GM12875 (cell line): ENCODE results near the gene LRRC31.

Source experiments
- H3K4me3 ChIP-seq: one replicate; pipeline ENCODE4 v1.5.1; 2011; ENCODE audit warnings: low read depth, low read length, control low read depth
- CTCF ChIP-seq: IDR thresholded peaks from 2 replicates; pipeline ENCODE4 v1.5.1; 2011; ENCODE audit warnings: low read depth, mild to moderate bottlenecking, control low read depth, inconsistent platforms, low read length, moderate library complexity, borderline replicate concordance; ENCODE audit not compliant: insufficient read depth

LRRC31 gene

GRCh38 chr3:169879845-169880575 lies 10.3 kb upstream of the LRRC31 start:
- H3K4me3 ChIP-seq, result no peak overlapping the region
- no peak for TF ChIP-seq CTCF

- no peak overlapping the region for H3K4me3 ChIP-seq
- TF ChIP-seq CTCF, result no peak
These were observed 9.3 kb upstream of the LRRC31 start for GRCh38 chr3:169879013-169879557.

GRCh38 chr3:169871129-169871886 lies 1.6 kb upstream of the LRRC31 start:
- TF ChIP-seq CTCF, result no peak
- H3K4me3 ChIP-seq, result no peak overlapping the region

DNA sequence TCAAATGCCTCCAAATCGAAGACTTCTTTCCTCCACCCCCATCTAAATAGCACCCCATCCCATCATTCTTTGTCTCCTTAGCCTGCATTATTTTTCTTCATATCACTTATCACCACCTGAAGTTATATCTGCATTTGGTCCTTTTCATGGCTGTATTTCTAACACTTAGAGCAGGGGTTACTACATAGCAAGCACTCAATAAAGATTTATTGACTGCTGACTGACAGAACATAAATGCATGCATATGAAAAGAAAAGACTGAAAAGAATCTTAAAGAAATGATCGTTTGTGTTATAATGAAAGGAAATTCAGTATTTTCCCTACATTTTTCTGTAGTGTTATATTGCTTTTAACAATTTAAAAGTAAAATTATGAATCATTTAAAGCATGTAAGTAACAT lies 1.4 kb downstream of the LRRC31 start:
- no peak for TF ChIP-seq CTCF
- H3K4me3 ChIP-seq, result no peak overlapping the region

DNA sequence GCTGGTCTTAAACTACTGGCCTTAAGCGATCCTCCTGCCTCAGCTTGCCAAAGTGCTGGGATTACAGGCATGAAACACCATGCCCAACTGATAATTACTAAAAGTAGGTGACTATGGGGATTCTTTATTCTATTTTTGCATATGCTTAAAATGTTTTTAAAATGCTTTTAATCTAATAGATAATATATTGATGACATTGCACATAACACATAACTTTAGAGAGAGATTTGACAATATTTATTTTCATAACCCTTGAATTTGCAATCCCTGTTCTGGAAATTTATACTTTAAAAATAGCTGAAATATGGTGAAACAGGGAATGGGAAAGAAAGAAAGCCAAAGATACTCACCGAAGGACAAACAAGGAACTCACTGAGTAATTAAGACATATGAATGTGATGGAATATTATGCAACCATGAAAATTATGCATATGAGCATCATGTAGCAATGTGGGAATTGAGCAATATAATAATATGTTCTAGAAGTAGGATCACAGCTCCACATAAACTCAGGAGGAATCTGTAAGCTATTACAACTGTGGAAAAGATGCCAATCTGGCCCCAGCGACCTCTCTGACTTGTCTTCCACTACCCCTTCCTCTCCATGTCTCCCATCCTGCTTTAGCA lies 2.0 kb downstream of the LRRC31 start:
- no peak overlapping the region for H3K4me3 ChIP-seq
- no peak for TF ChIP-seq CTCF

DNA sequence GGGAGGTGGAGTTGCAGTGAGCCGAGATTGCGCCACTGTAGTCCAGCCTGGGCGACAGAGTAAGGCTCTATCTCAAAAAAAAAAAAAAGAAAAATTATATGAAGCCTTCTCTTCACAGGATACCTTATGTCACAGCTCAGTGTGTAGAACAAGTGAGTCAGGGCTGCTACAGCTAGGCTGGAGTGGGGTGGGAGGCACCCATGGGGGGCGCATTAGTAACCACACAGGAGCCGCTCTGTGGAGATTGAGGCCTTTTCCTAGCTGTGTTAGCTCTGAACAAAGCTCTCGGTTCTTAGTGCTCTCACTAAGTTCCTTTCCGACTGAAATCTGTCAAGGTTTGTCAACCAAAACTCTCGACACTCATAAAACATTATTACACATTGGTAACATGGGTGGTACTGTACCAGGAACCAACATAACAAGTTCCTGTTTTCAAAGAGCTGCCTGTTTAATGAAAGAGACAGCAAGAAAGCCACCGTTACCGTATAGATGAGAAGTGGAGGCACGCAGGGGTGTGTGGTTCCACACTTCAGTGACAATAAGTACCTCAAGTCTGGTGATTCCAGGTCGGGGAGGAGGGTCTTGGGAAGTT lies 4.5 kb downstream of the LRRC31 start:
- TF ChIP-seq CTCF, result no peak
- H3K4me3 ChIP-seq, result no peak overlapping the region
